Suppressor macrophage (primary cell): ENCODE results near the gene ACTG2.
"Not testable (repeated sequence)": the region's sequence is repeated elsewhere in the genome, so short reads cannot be mapped to it uniquely, and the experiment has no call there.

ENCODE experiments used
- DNase-seq, 4 experiments: peaks; one replicate each; pipeline ENCODE4 v3.0.0-alpha.2; 2020 to 2022
- total RNA-seq, 17 experiments: gene quantifications; one replicate each; lab custom pipeline; 2026; ENCODE audit warnings: mixed read lengths in 6 of 17, inconsistent platforms in 3 of 17; lab: John Stamatoyannopoulos, UW

ACTG2 gene
- 0 to 1.5 (median 0) reads per million in 17 experiments for total RNA-seq

DNA sequence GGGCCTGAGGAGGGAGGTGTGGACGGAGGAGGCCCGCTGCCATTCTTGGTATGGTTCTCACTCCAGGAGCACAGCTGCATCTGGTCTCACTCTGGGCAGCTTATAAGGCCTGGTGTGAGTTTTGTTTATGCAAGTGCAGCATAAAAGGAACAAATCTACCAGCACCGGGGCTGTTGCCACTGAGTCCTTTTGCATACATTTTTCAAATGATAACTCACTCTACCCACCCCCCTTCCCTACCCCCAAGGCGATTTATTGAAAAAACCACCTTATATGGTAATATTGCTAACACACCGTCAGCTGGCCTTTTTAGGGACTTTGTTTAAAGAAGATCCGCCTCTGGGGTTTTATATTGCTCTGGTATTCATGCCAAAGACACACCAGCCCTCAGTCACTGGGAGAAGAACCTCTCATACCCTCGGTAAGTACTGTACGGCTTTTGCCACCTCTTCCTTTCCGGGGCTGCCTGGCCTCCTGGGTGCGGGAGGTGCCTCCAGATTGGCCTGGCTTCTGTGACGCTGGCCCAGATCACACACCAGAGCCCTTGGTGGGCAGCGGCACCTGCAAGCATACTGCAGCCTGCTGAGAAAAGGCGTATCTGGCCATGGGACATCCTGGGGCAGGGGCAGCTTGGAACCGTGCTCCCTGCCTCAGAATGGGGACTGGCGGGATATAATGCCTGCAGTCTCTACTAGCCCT is at the start of gene ACTG2:
ACTG2 (plus strand) TSS at position 378 of the 699 bp plus-strand sequence. CDS start 8,304 bp downstream, outside the sequence.
- DNase-seq, result no peak

DNA sequence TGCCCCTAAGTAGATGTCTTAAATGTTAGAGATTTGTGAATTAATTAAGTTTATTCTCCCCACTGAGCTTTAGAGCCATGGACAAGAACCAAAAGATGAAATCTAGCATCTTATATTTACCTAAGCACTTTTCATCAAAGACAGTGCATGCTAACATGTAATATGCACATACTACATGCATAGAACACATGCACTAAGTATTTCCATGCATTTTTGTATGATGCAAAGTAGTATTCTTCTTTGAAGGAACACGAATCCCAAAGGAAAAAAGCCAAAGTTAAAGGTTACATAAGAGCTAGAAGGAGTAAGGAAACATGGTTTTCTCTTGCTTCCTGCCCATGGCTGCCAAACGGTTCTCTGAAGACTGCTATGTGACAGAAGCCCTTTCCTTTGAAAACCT is 48.7 kb upstream of the ACTG2 start:
- no peak for DNase-seq

DNA sequence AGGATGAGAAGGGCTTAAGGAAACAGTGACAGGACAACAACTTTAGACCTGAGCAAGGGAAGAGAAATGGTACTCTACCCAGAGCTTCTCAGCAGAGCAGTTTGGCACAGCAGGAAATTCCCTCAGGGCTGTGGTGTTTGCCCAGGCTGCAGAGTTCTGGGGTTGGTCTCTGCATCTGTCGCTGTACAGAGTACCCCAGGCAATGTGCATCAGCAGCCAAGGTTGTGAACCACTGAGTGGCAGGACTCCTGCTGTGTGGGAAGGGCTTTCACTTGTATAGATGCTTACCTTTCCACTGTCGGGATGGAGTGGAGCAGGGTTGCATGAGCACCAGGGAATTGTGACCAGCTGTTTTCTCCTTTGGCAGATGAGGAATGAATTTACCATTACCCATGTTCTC is 42.8 kb upstream of the ACTG2 start:
- DNase-seq, result no peak

- no peak for DNase-seq
Observed at GRCh38 chr2:73851274-73851673, 41.5 kb upstream of the ACTG2 start.

DNA sequence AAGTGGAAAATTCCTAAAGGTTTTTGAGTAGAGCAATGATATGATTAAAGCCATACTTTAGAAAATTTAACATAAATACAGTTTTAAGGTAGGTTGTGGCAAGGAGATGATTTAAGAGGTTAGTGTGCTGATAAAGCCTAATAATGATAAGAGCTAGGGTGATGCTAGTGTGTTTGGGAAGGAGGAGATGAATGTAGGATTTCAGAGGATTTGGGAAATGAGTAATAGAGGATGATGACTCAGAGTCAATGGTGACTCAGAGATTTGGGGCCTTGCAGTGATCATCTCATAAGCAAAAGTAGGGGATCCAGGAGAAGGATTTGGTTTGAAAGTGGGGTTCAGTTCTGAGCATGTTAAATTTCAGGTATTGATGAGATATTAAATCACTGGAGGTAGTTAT is 40.8 kb upstream of the ACTG2 start:
- DNase-seq, result peak in 2 of 4 experiments; percentile 24 to 40

DNA sequence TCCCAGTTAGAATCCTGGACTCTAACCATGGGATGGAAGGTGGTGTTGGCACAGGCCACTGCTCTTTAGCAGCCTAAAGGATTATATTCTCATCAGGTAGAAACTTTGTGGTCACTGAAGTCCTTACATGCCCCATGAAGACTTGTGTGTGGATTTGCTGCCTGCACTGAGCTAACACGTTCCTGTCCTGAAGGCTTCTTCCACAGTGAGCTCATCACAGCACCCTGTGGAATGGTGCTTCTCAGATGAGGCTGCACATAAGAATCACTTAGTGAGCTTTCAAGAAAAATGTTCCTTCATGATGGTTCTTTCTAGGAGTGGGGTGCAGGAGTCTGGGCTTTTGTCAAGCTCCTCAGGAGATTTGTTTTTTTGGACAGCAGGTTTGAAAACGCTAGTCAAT is 37.3 kb upstream of the ACTG2 start:
- no peak for DNase-seq

DNA sequence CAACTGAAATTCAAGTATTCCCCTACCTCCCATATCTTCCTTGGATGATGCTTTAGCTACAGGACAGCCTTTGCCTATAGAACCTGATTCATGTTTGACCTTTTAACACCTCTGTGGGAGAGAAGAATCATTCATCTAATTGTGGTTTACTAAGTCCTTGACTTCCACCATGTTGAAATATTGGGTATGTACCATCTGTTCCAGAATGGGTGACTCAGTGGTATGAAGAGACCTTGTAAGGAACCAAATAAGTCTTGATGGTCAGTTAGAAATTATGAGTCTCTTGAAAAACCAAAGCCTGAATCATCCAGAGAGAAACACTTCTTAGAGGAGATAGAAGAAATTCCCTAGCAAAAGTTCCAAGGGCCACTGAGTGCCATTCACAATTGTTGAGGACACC is 36.6 kb upstream of the ACTG2 start:
- no peak for DNase-seq

GRCh38 chr2:73859721-73860586 is 32.9 kb upstream of the ACTG2 start:
- DNase-seq, result peak in 2 of 4 experiments; percentile 33 to 48

GRCh38 chr2:73862987-73863386 is 29.8 kb upstream of the ACTG2 start:
- DNase-seq, result no peak

GRCh38 chr2:73868204-73868978 is 24.4 kb upstream of the ACTG2 start:
- DNase-seq, result no peak

DNA sequence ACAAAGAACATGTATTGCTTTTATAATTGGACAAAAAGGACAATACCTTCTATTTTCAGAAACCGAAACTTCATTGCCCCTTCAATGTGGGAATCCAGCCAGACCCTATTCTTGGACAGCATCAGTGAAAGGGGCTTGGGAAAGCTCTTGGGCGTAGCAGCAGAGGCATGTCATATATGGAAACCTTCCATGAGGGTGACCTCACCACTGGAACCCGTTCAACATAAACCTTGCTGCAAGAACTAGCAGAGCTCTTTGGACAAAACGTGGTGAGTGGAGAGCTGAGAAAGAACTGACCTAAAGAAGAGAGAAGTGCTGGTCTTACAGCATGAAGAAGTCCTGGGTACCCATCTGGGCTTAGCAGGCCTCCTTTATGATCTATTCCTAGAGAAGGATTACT is 22.7 kb upstream of the ACTG2 start:
- no peak for DNase-seq

- DNase-seq, result peak; percentile 45 to 83 (median 68)
Observed at GRCh38 chr2:73877071-73877802, 15.6 kb upstream of the ACTG2 start.

DNA sequence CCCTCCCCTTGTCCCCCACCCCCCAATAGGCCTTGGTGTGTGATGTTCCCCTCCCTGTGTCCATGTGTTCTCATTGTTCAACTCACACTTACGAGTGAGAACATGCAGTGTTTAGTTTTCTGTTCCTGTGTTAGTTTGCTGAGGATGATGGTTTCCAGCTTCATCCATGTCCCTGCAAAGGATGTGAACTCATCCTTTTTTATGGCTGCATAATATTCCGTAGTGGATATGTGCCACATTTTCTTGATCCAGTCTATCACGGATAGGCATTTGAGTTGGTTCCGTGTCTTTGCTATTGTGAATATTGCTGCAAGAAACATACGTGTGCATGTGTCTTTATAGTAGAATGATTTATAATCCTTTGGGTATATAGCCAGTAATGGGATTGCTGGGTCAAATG is 14.8 kb upstream of the ACTG2 start:
- DNase-seq, result not testable (repeated sequence)

- no peak for DNase-seq
Observed at GRCh38 chr2:73885406-73885805, 7.4 kb upstream of the ACTG2 start.

- DNase-seq, result no peak
Observed at GRCh38 chr2:73886357-73886756, 6.5 kb upstream of the ACTG2 start.

- DNase-seq, result not testable (repeated sequence)
Observed at GRCh38 chr2:73887596-73888353, 5.0 kb upstream of the ACTG2 start.

- DNase-seq, result no peak
Observed at GRCh38 chr2:73888388-73888787, 4.4 kb upstream of the ACTG2 start.

- no peak for DNase-seq
Observed at GRCh38 chr2:73889206-73889605, 3.6 kb upstream of the ACTG2 start.

GRCh38 chr2:73890301-73891092 is 2.3 kb upstream of the ACTG2 start:
- DNase-seq, result no peak

- DNase-seq, result no peak
Observed at GRCh38 chr2:73891276-73891901, 1.4 kb upstream of the ACTG2 start.
